SU-DHL-6 (cell line): ENCODE data around the gene SLC30A3.

Experiments used
- H2AFZ ChIP-seq: fragments of 200-600 bp; sonication (generic); 2 replicates; pipeline ENCODE4 v1.6.1; 2014; ENCODE audit warnings: low read depth, mild to moderate bottlenecking, moderate library complexity, mixed read lengths, antibody characterized with exemption, low read length; ENCODE audit not compliant: severe bottlenecking
- H3F3A ChIP-seq: fragments of 200-600 bp; shearing (Covaris generic); 2 replicates; pipeline ENCODE4 v1.6.0; 2016; ENCODE audit warnings: antibody characterized with exemption, mild to moderate bottlenecking; ENCODE audit not compliant: insufficient read depth
- H3K27ac ChIP-seq: fragments of 200-600 bp; sonication (generic); 2 replicates; pipeline ENCODE4 v1.5.1; 2016; ENCODE audit warnings: low read depth, mild to moderate bottlenecking, low read length, moderate library complexity, mixed read lengths
- H3K27me3 ChIP-seq: fragments of 200-600 bp; sonication (generic), shearing (Covaris generic); 2 replicates; pipeline ENCODE4 v1.6.0; 2014; ENCODE audit warnings: mild to moderate bottlenecking, low read length
- H3K36me3 ChIP-seq: fragments of 200-600 bp; sonication (generic); 2 replicates; pipeline ENCODE4 v1.6.1; 2014; ENCODE audit warnings: mild to moderate bottlenecking, low read length, mixed read lengths
- H3K4me2 ChIP-seq: fragments of 300-600, 200-600 bp; shearing (Covaris generic), sonication (generic); 2 replicates; pipeline ENCODE4 v1.6.0; 2014; ENCODE audit warnings: low read length, low read depth, mild to moderate bottlenecking; ENCODE audit not compliant: poor library complexity, severe bottlenecking
- H3K4me3 ChIP-seq: fragments of 200-600 bp; sonication (generic); 2 replicates; pipeline ENCODE4 v1.5.1; 2014; ENCODE audit warnings: antibody characterized with exemption, low read length, mild to moderate bottlenecking, mixed read lengths; ENCODE audit not compliant: insufficient read depth, poor library complexity, severe bottlenecking
- H3K79me2 ChIP-seq: fragments of 200-600 bp; sonication (generic); 2 replicates; pipeline ENCODE4 v1.6.1; 2014; ENCODE audit warnings: mild to moderate bottlenecking, low read length, moderate library complexity; ENCODE audit not compliant: insufficient read depth
- H3K9ac ChIP-seq: fragments of 200-600 bp; sonication (generic); 2 replicates; pipeline ENCODE4 v1.7.0; 2014; ENCODE audit warnings: mild to moderate bottlenecking, low read length
- H3K9me2 ChIP-seq: fragments of 200-600 bp; sonication (generic); replicated peaks from 2 replicates; pipeline ENCODE4 v1.6.1; 2014; ENCODE audit warnings: low read length; ENCODE audit not compliant: insufficient read depth
- H3K9me3 ChIP-seq: fragments of 200-600 bp; sonication (generic); 2 replicates; pipeline ENCODE4 v1.6.1; 2014; ENCODE audit warnings: low read length, mixed read lengths; ENCODE audit not compliant: insufficient read depth
- H4K20me1 ChIP-seq: fragments of 200-600 bp; sonication (generic); 2 replicates; pipeline ENCODE4 v1.6.1; 2014; ENCODE audit warnings: low read depth, mild to moderate bottlenecking, antibody characterized with exemption, low read length, moderate library complexity, mixed read lengths
- EZH2phosphoT487 ChIP-seq: fragments of 200-600 bp; sonication (generic), shearing (Covaris generic); conservative IDR thresholded peaks from 2 replicates; pipeline ENCODE4 v1.6.1; 2018; ENCODE audit warnings: mild to moderate bottlenecking, antibody characterized with exemption, low read length, moderate library complexity, mixed read lengths
- TF ChIP-seq, protein P1 (sequence below): fragments of 200-600 bp; sonication (generic); IDR thresholded peaks from one replicate; pipeline ENCODE4 v1.5.1; 2017; ENCODE audit warnings: antibody characterized with exemption, mild to moderate bottlenecking, low read length, moderate library complexity; ENCODE audit not compliant: insufficient read depth, poor library complexity, severe bottlenecking

The SLC30A3 gene

GRCh38 chr2:27203741-27204140 is 59.1 kb downstream of the SLC30A3 start:
- no peaks in the 10 kb centered on the region for H3K27me3 ChIP-seq
- no peaks in the 10 kb centered on the region for H3K79me2 ChIP-seq
- no peak for TF ChIP-seq EZH2phosphoT487
- TF ChIP-seq, protein P1, sequence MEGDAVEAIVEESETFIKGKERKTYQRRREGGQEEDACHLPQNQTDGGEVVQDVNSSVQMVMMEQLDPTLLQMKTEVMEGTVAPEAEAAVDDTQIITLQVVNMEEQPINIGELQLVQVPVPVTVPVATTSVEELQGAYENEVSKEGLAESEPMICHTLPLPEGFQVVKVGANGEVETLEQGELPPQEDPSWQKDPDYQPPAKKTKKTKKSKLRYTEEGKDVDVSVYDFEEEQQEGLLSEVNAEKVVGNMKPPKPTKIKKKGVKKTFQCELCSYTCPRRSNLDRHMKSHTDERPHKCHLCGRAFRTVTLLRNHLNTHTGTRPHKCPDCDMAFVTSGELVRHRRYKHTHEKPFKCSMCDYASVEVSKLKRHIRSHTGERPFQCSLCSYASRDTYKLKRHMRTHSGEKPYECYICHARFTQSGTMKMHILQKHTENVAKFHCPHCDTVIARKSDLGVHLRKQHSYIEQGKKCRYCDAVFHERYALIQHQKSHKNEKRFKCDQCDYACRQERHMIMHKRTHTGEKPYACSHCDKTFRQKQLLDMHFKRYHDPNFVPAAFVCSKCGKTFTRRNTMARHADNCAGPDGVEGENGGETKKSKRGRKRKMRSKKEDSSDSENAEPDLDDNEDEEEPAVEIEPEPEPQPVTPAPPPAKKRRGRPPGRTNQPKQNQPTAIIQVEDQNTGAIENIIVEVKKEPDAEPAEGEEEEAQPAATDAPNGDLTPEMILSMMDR = no peak
- no peaks in the 10 kb centered on the region for H3K9me3 ChIP-seq
- H3K9me2 ChIP-seq = no peaks in the 10 kb centered on the region
- H3K9ac ChIP-seq = no peak overlapping the region
- no peaks in the 10 kb centered on the region for H4K20me1 ChIP-seq
- H3K36me3 ChIP-seq = no peaks in the 10 kb centered on the region; the same call in 1 of the 2 replicates
- no peak overlapping the region for H2AFZ ChIP-seq
- H3K27ac ChIP-seq = no peak overlapping the region
- H3K4me3 ChIP-seq = no peak overlapping the region
- no peaks in the 10 kb centered on the region for H3F3A ChIP-seq
- no peak overlapping the region for H3K4me2 ChIP-seq
